HG03354 (cell line): ENCODE measurements around the gene ATP11A.
A peak's percentile ranks its signal among the peaks of the same experiment; 100 is the strongest.
"Not testable (repeated sequence)": the region's sequence is repeated elsewhere in the genome, so short reads cannot be mapped to it uniquely, and the experiment has no call there.

Source experiments
- ATAC-seq: cut with Tn5 transposase; IDR thresholded peaks from one replicate; pipeline ENCODE4 v1.9.1; 2021; ENCODE audit warnings: mild to moderate bottlenecking; ENCODE audit not compliant: unreplicated experiment, poor library complexity, severe bottlenecking

ATP11A gene

GRCh38 chr13:112881656-112882554 is 192.1 kb downstream of the ATP11A start:
- ATAC-seq, result no peak

GRCh38 chr13:112882555-112883024 is 192.8 kb downstream of the ATP11A start:
- ATAC-seq, result no peak

GRCh38 chr13:112883241-112883945 is 193.6 kb downstream of the ATP11A start:
- no peak for ATAC-seq

GRCh38 chr13:112884700-112885099 is 194.9 kb downstream of the ATP11A start:
- ATAC-seq, result not testable (repeated sequence)

GRCh38 chr13:112885242-112885781 is 195.5 kb downstream of the ATP11A start:
- ATAC-seq, result no peak

- no peak for ATAC-seq
Measured at GRCh38 chr13:112885782-112886268, 196.0 kb downstream of the ATP11A start.

GRCh38 chr13:112887151-112887550 is 197.3 kb downstream of the ATP11A start:
- no peak for ATAC-seq

- ATAC-seq, result no peak
Measured at GRCh38 chr13:112887557-112887991, 197.7 kb downstream of the ATP11A start.

- no peak for ATAC-seq
Measured at GRCh38 chr13:112888238-112889111, 198.6 kb downstream of the ATP11A start.

GRCh38 chr13:112889351-112890290 is 199.8 kb downstream of the ATP11A start:
- no peak for ATAC-seq

GRCh38 chr13:112890316-112891145 is 200.7 kb downstream of the ATP11A start:
- ATAC-seq, result no peak

- no peak for ATAC-seq
Measured at GRCh38 chr13:112891477-112892401, 201.9 kb downstream of the ATP11A start.

GRCh38 chr13:112892426-112893206 is 202.8 kb downstream of the ATP11A start:
- peak; percentile 33 for ATAC-seq

- no peak for ATAC-seq
Measured at GRCh38 chr13:112893207-112893569, 203.3 kb downstream of the ATP11A start.

- peak; percentile 56 for ATAC-seq
Measured at GRCh38 chr13:112893570-112894422, 204.0 kb downstream of the ATP11A start.
